ENCODE measurements around the gene NRAS.
"Not testable (repeated sequence)": the region's sequence is repeated elsewhere in the genome, so short reads cannot be mapped to it uniquely, and the experiment has no call there.

Gene NRAS

GRCh38 chr1:114716304-114717170 lies at the start of gene NRAS:
TSS of gene NRAS (minus strand) at chr1:114716771. CDS start at chr1:114716160, 611 bp downstream.
- DNase-seq, result peak; percentile 79

- DNase-seq, result no peak
Observed at GRCh38 chr1:114764689-114765088, 48.1 kb upstream of the NRAS start.

GRCh38 chr1:114758256-114758832 lies 41.8 kb upstream of the NRAS start:
- no peak for DNase-seq

- peak; percentile 98 for DNase-seq
Observed at GRCh38 chr1:114757455-114758255, 41.1 kb upstream of the NRAS start, which contains the start of gene CSDE1. TSS of gene CSDE1 (minus strand) at chr1:114757984. CDS start at chr1:114739890, 18,094 bp downstream.

- DNase-seq, result no peak
Observed at GRCh38 chr1:114756949-114757454, 40.4 kb upstream of the NRAS start.

- no peak for DNase-seq
Observed at GRCh38 chr1:114756009-114756892, 39.7 kb upstream of the NRAS start.

GRCh38 chr1:114755006-114755931 lies 38.7 kb upstream of the NRAS start:
- no peak for DNase-seq

- not testable (repeated sequence) for DNase-seq
Observed at GRCh38 chr1:114753702-114754101, 37.1 kb upstream of the NRAS start.

- no peak for DNase-seq
Observed at GRCh38 chr1:114753143-114753542, 36.6 kb upstream of the NRAS start.

GRCh38 chr1:114750780-114751179 lies 34.2 kb upstream of the NRAS start:
- peak; percentile 19 for DNase-seq

- no peak for DNase-seq
Observed at GRCh38 chr1:114749835-114750234, 33.3 kb upstream of the NRAS start.

- no peak for DNase-seq
Observed at GRCh38 chr1:114746450-114747121, 30.0 kb upstream of the NRAS start.

- no peak for DNase-seq
Observed at GRCh38 chr1:114745291-114745690, 28.7 kb upstream of the NRAS start.

GRCh38 chr1:114741963-114742746 lies 25.6 kb upstream of the NRAS start:
- no peak for DNase-seq

GRCh38 chr1:114740331-114740730 lies 23.8 kb upstream of the NRAS start:
- no peak for DNase-seq

- no peak for DNase-seq
Observed at GRCh38 chr1:114737314-114737849, 20.8 kb upstream of the NRAS start.

GRCh38 chr1:114735479-114735878 lies 18.9 kb upstream of the NRAS start:
- DNase-seq, result no peak

GRCh38 chr1:114729782-114730181 lies 13.2 kb upstream of the NRAS start:
- DNase-seq, result no peak

GRCh38 chr1:114728553-114728952 lies 12.0 kb upstream of the NRAS start:
- no peak for DNase-seq
